ENCODE results near the gene NCR2. TPM values are rescaled to one million over a fixed set of nuclear protein-coding genes. Genes with fewer than 3 reads are reported as not detected.

NCR2 gene
- total and polyA plus RNA-seq, 2 of the 13 experiments (the other 11 are each of a cell fraction or from before 2014, with no cell fraction given), result not detected

GRCh38 chr6:41372832-41373626 is 37.6 kb downstream of the NCR2 start (continued):
- TF ChIP-seq ARID4A (CRISPR knock-in tag; IDR thresholded peaks at IDR 0.05; ENCODE audit: borderline replicate concordance) (peak; percentile 9; the same call in 1 of the 2 replicates), PITX1 (CRISPR knock-in tag; IDR thresholded peaks at IDR 0.05) (peak; percentile 43; the same call in 1 of the 2 replicates), ZNF282 (IDR thresholded peaks at IDR 0.05; ENCODE audit: partially characterized antibody) (no peak), ZNF687 (CRISPR knock-in tag; IDR thresholded peaks at IDR 0.05) (peak; percentile 67), ZNF747 (CRISPR knock-in tag; IDR thresholded peaks at IDR 0.05; ENCODE audit: borderline replicate concordance) (no peak), ZNF333 (CRISPR knock-in tag; IDR thresholded peaks at IDR 0.05; ENCODE audit: borderline replicate concordance) (peak; percentile 58; the same call in 1 of the 2 replicates), HNRNPL (IDR thresholded peaks at IDR 0.05; ENCODE audit: low read depth, low read length) (peak; percentile 73; the same call in 1 of the 2 replicates), ZSCAN21 (CRISPR knock-in tag; IDR thresholded peaks at IDR 0.05; ENCODE audit: borderline replicate concordance) (no peak), ZNF180 (CRISPR knock-in tag; IDR thresholded peaks at IDR 0.05; ENCODE audit: borderline replicate concordance, low read depth) (no peak), MEIS2 (CRISPR knock-in tag; IDR thresholded peaks at IDR 0.05) (peak; percentile 11; the same call in 1 of the 2 replicates), ASH2L (IDR thresholded peaks at IDR 0.05; ENCODE audit: insufficient read length, low read depth, low read length) (peak; percentile 22), GLI4 (CRISPR knock-in tag; IDR thresholded peaks at IDR 0.05; ENCODE audit: borderline replicate concordance) (no peak), TCF12 (IDR thresholded peaks at IDR 0.05) (no peak), TCF12 (CRISPR knock-in tag; IDR thresholded peaks at IDR 0.05) (peak; percentile 81), HHEX (CRISPR knock-in tag; IDR thresholded peaks at IDR 0.05) (no peak), ZNF772 (CRISPR knock-in tag; IDR thresholded peaks at IDR 0.05) (no peak), ZNF562 (CRISPR knock-in tag; IDR thresholded peaks at IDR 0.05; ENCODE audit: borderline replicate concordance) (no peak), SP2 (CRISPR knock-in tag; IDR thresholded peaks at IDR 0.05) (no peak)
- TF ChIP-seq, protein P1, sequence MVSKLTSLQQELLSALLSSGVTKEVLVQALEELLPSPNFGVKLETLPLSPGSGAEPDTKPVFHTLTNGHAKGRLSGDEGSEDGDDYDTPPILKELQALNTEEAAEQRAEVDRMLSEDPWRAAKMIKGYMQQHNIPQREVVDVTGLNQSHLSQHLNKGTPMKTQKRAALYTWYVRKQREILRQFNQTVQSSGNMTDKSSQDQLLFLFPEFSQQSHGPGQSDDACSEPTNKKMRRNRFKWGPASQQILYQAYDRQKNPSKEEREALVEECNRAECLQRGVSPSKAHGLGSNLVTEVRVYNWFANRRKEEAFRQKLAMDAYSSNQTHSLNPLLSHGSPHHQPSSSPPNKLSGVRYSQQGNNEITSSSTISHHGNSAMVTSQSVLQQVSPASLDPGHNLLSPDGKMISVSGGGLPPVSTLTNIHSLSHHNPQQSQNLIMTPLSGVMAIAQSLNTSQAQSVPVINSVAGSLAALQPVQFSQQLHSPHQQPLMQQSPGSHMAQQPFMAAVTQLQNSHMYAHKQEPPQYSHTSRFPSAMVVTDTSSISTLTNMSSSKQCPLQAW (CRISPR knock-in tag; IDR thresholded peaks at IDR 0.05), result peak; percentile 57; the same call in 1 of the 2 replicates

All from HepG2 (cell line).